GM13977 (cell line): Measurements from ENCODE around the gene EID2B.

Experiments used
- DNase-seq: peaks from one replicate; pipeline ENCODE4 v3.0.0; 2012; ENCODE audit warnings: low spot score
- CTCF ChIP-seq: IDR thresholded peaks from 2 replicates; pipeline ENCODE4 v1.5.1; 2012; ENCODE audit warnings: mild to moderate bottlenecking, control low read depth; ENCODE audit not compliant: insufficient read depth; ENCODE audit errors: extremely low read depth, missing control alignments
- in situ Hi-C: fragments of 300-500 bp; cut with MboI; formaldehyde crosslinking; loops from one replicate; pipeline ENCODE4 v1.12.0; 2022; ENCODE audit warnings: low sequenced_read_pairs, low pct_unique_long_range_greater_than_20kb, mixed read lengths, inconsistent platforms; ENCODE audit not compliant: unreplicated experiment

EID2B gene

GRCh38 chr19:39532233-39533002 is at the start of gene EID2B:
Gene EID2B, minus strand, starts transcription at chr19:39532852. Its CDS starts 50 bp downstream, at chr19:39532802.
- TF ChIP-seq CTCF = peak; percentile 98
- peak; percentile 97 for DNase-seq
- in situ Hi-C loops = loop anchor here (10.0 to 25.0 kb wide), 2 partner anchors 98 to 420 kb away; partner anchors contain the start of gene RPS16

- no peak for TF ChIP-seq CTCF
- in situ Hi-C loops = no loop called here
- no peak for DNase-seq
Measured at GRCh38 chr19:39582442-39582841, 49.8 kb upstream of the EID2B start.

GRCh38 chr19:39568604-39569003 is 36.0 kb upstream of the EID2B start:
- DNase-seq = no peak
- in situ Hi-C loops = no loop called here
- TF ChIP-seq CTCF = no peak

- no peak for DNase-seq
- no peak for TF ChIP-seq CTCF
- in situ Hi-C loops = no loop called here
Measured at GRCh38 chr19:39566064-39566463, 33.4 kb upstream of the EID2B start.

- TF ChIP-seq CTCF = no peak
- DNase-seq = no peak
- in situ Hi-C loops = no loop called here
Measured at GRCh38 chr19:39563408-39563807, 30.8 kb upstream of the EID2B start.

- in situ Hi-C loops = no loop called here
- DNase-seq = no peak
- no peak for TF ChIP-seq CTCF
Measured at GRCh38 chr19:39558624-39559117, 26.0 kb upstream of the EID2B start.
